SK-N-MC (cell line): ENCODE results near the gene CAMK1G.

Experiments
- DNase-seq: peaks from one replicate; pipeline ENCODE4 v3.0.0-alpha.2; 2011; ENCODE audit warnings: low read depth, low spot score
- H3K27ac ChIP-seq: fragments of 200-600 bp; sonication (generic); 2 replicates; pipeline ENCODE4 v1.5.1; 2016; ENCODE audit warnings: mixed run types
- H3K36me3 ChIP-seq: fragments of 200-600 bp; sonication (generic); 2 replicates; pipeline ENCODE4 v1.6.1; 2017; ENCODE audit warnings: antibody characterized with exemption, low read length, mixed read lengths; ENCODE audit not compliant: insufficient read depth
- H3K4me3 ChIP-seq: fragments of 200-600 bp; sonication (generic); 2 replicates; pipeline ENCODE4 v1.5.1; 2016
- H3K9ac ChIP-seq: fragments of 200-600 bp; sonication (generic); 2 replicates; pipeline ENCODE4 v1.8.0; 2017; ENCODE audit warnings: mixed run types, mixed read lengths; ENCODE audit not compliant: insufficient read length
- H3K9me3 ChIP-seq: fragments of 200-600 bp; sonication (generic); 2 replicates; pipeline ENCODE4 v1.6.1; 2017; ENCODE audit warnings: low read depth, mild to moderate bottlenecking, antibody characterized with exemption, low read length, moderate library complexity, mixed read lengths
- EZH2 ChIP-seq: fragments of 200-600 bp; sonication (generic); IDR thresholded peaks from one replicate; pipeline ENCODE4 v1.6.1; 2017; ENCODE audit warnings: antibody characterized with exemption
- FOXP2 ChIP-seq: optimal IDR thresholded peaks from 2 replicates; pipeline ENCODE3; 2011; ENCODE audit warnings: mild to moderate bottlenecking, moderate library complexity; ENCODE audit not compliant: insufficient read depth; ENCODE audit errors: extremely low read length, control extremely low read depth
- POLR2AphosphoS5 ChIP-seq: IDR thresholded peaks from 2 replicates; pipeline ENCODE4 v1.6.1; 2012; ENCODE audit warnings: mild to moderate bottlenecking, low read depth, low read length, borderline replicate concordance

The CAMK1G gene

GRCh38 chr1:209557221-209557620 is 26.3 kb upstream of the CAMK1G start:
- H3K4me3 ChIP-seq = no peak overlapping the region
- H3K9me3 ChIP-seq = no peaks in the 10 kb centered on the region
- no peak overlapping the region for H3K27ac ChIP-seq
- no peaks in the 10 kb centered on the region for H3K36me3 ChIP-seq
- no peak overlapping the region for H3K9ac ChIP-seq
- DNase-seq = no peak
- TF ChIP-seq POLR2AphosphoS5 (no peak), FOXP2 (no peak)

GRCh38 chr1:209560529-209560928 is 23.0 kb upstream of the CAMK1G start:
- H3K27ac ChIP-seq = no peak overlapping the region
- no peak overlapping the region for H3K4me3 ChIP-seq
- H3K36me3 ChIP-seq = no peaks in the 10 kb centered on the region
- no peak for TF ChIP-seq FOXP2
- TF ChIP-seq POLR2AphosphoS5 = no peak
- TF ChIP-seq EZH2 = no peak
- H3K9ac ChIP-seq = no peak overlapping the region
- DNase-seq = no peak
- H3K9me3 ChIP-seq = no peaks in the 10 kb centered on the region

DNA sequence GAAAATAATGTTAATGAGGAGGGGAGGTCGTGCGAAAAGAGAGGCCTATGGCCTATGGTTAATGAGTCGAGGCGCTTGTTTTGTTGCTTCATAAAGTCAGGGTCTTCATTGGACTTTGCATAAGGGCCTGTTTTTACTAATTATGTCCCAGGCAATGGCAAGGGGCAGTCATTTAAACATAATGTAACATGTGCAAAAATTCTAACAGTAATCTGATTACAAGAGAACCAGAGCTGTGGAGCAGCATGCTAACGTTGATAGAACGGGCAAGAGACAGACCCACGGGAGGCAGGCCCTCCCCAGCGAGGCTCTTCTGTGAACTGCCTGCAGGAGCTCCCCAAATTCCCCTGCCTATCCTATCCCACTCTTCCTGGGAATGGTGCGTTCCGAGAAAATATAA is 22.6 kb upstream of the CAMK1G start:
- Histone ChIP-seq H3K9ac (no peak overlapping the region), H3K4me3 (no peak overlapping the region), H3K27ac (no peak overlapping the region), H3K9me3 (no peaks in the 10 kb centered on the region), H3K36me3 (no peaks in the 10 kb centered on the region)
- TF ChIP-seq EZH2 (no peak), FOXP2 (no peak), POLR2AphosphoS5 (no peak)
- no peak for DNase-seq

DNA sequence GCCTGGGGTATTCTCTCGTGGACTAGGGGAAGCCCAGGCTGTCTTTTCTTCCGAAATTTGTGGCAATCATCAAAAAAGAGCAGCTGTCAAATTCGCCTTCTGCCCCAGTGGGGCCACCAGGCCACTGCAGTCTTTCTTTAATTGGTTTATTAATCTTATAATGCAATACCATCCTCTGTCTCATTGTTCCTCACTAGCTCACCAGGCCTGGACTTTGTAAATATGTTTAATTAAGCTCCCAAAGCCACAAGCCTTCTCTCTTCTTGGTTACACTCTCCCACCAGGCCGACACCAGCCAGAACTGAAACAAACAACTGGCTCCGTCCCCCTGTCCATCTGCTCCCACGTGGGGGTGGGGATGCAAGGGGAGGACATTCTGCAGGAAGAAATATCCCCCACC is 22.0 kb upstream of the CAMK1G start:
- no peaks in the 10 kb centered on the region for H3K9me3 ChIP-seq
- H3K4me3 ChIP-seq = no peak overlapping the region
- H3K27ac ChIP-seq = no peak overlapping the region
- no peaks in the 10 kb centered on the region for H3K36me3 ChIP-seq
- DNase-seq = no peak
- TF ChIP-seq FOXP2 = no peak
- no peak for TF ChIP-seq EZH2
- TF ChIP-seq POLR2AphosphoS5 = no peak
- H3K9ac ChIP-seq = no peak overlapping the region

DNA sequence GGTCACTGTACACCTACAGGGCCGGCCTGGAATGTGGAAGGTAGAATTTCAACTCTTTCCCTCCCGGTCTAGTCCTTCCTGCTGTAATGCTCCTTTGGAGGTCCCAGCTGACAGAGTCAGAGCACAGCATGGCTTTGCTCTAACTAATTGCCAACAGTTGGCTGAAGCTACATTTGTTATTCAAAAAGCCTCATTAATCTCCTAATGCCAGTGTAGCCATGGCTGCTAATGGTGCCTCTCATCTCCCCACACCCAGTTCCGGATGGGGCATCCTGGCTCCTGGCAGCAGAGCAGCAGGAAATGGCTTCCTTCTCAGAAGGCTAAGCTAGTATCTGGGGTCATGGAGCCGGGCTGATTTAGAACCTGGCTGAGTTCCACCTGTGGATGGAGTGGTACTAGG is 18.7 kb upstream of the CAMK1G start:
- Histone ChIP-seq H3K9me3 (no peaks in the 10 kb centered on the region), H3K36me3 (no peaks in the 10 kb centered on the region), H3K27ac (no peak overlapping the region), H3K9ac (no peak overlapping the region), H3K4me3 (no peak overlapping the region)
- DNase-seq = no peak
- TF ChIP-seq EZH2 (no peak), FOXP2 (no peak), POLR2AphosphoS5 (no peak)

- no peak overlapping the region for H3K4me3 ChIP-seq
- no peaks in the 10 kb centered on the region for H3K9me3 ChIP-seq
- no peak for TF ChIP-seq EZH2
- no peak for TF ChIP-seq FOXP2
- no peak for TF ChIP-seq POLR2AphosphoS5
- peak overlapping the region; percentile 29 for H3K9ac ChIP-seq
- peak; percentile 60 for DNase-seq
- no peaks in the 10 kb centered on the region for H3K36me3 ChIP-seq
- no peak overlapping the region for H3K27ac ChIP-seq
Measured at GRCh38 chr1:209565759-209566678, 17.5 kb upstream of the CAMK1G start.

DNA sequence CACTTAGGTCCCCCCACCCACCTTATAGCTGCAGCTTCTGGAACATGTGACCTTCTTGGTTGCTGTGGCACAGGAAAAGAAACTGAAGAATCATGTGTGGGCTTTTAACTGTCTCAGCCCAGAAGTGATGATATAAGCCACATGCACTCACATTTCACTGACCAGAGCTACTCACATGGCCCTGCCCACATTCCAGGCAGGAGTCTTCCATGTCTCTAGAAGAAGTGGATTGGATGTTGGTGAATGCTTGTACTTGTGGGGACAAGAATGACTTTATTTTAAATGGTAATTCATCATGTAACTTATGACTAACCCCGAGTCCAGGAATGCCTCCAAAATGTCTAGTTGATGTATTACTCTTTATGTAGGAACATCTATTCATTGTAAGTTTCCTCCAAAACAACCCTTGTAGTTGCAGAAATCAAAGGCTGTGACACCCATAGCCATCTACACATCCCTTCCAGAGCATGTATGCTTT is 15.8 kb upstream of the CAMK1G start:
- no peak overlapping the region for H3K27ac ChIP-seq
- TF ChIP-seq EZH2 (no peak), POLR2AphosphoS5 (no peak), FOXP2 (no peak)
- H3K36me3 ChIP-seq = no peaks in the 10 kb centered on the region
- no peak overlapping the region for H3K9ac ChIP-seq
- H3K4me3 ChIP-seq = no peak overlapping the region
- DNase-seq = no peak
- H3K9me3 ChIP-seq = no peaks in the 10 kb centered on the region

GRCh38 chr1:209569455-209570207 is 13.9 kb upstream of the CAMK1G start:
- Histone ChIP-seq H3K36me3 (no peaks in the 10 kb centered on the region), H3K9me3 (no peaks in the 10 kb centered on the region), H3K9ac (no peak overlapping the region), H3K4me3 (peak overlapping the region; percentile 50), H3K27ac (no peak overlapping the region)
- TF ChIP-seq EZH2 (no peak), POLR2AphosphoS5 (no peak), FOXP2 (no peak)
- peak; percentile 81 for DNase-seq

DNA sequence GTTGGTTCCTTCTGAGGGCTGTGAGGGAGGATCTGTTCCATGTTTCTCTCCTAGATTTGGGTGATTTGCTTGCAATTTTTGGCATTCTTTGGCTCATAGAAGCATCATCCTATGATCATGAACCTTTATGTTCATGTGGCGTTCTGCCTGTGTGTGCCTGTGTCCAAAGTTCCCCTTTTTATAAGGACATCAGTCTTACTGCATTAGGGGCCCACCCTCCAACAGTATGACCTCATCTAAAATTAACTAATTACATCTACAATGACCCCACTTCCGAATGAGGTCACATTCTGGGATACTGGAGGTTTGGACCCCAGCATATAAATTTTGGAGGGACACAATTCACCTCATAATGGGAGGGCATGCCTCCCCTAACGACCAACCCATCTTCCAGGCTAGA is 12.8 kb upstream of the CAMK1G start:
- Histone ChIP-seq H3K4me3 (no peak overlapping the region), H3K27ac (no peak overlapping the region), H3K9me3 (no peaks in the 10 kb centered on the region), H3K9ac (no peak overlapping the region), H3K36me3 (no peaks in the 10 kb centered on the region)
- TF ChIP-seq EZH2 (no peak), FOXP2 (no peak), POLR2AphosphoS5 (no peak)
- DNase-seq = no peak
